Forelimb muscle (tissue), 1 donor: Measurements from ENCODE around the gene TNFRSF8. TPM values are rescaled to one million over a fixed set of nuclear protein-coding genes. Genes with fewer than 3 reads are reported as not detected.
"Not testable (repeated sequence)": the region's sequence is repeated elsewhere in the genome, so short reads cannot be mapped to it uniquely, and the experiment has no call there.

Experiments
- DNase-seq: peaks from one replicate; pipeline ENCODE4 v3.0.0-alpha.2; 2013; ENCODE audit warnings: low read depth
- polyA plus RNA-seq: library from polyadenylated mRNA; unstranded; fragments of 120-200 nt; gene quantifications from one replicate; pipeline ENCODE4 v1.2.1, GENCODE V29; 2013; ENCODE audit not compliant: insufficient read length

TNFRSF8 gene
- polyA plus RNA-seq, 1 donor: 0.22 TPM

- DNase-seq: no peak
Measured at GRCh38 chr1:12083766-12084165, 20.7 kb downstream of the TNFRSF8 start.

- no peak for DNase-seq
Measured at GRCh38 chr1:12085643-12086260, 22.6 kb downstream of the TNFRSF8 start.

- DNase-seq: no peak
Measured at GRCh38 chr1:12087797-12088314, 24.8 kb downstream of the TNFRSF8 start.

GRCh38 chr1:12088607-12089006 is 25.5 kb downstream of the TNFRSF8 start:
- no peak for DNase-seq

GRCh38 chr1:12090326-12090725 is 27.2 kb downstream of the TNFRSF8 start:
- DNase-seq: no peak

- DNase-seq: no peak
Measured at GRCh38 chr1:12091191-12091590, 28.1 kb downstream of the TNFRSF8 start.

- no peak for DNase-seq
Measured at GRCh38 chr1:12094180-12094579, 31.1 kb downstream of the TNFRSF8 start.

- no peak for DNase-seq
Measured at GRCh38 chr1:12095452-12096263, 32.6 kb downstream of the TNFRSF8 start.

- DNase-seq: no peak
Measured at GRCh38 chr1:12096615-12097014, 33.5 kb downstream of the TNFRSF8 start.

GRCh38 chr1:12097321-12097720 is 34.2 kb downstream of the TNFRSF8 start:
- DNase-seq: no peak

GRCh38 chr1:12098786-12099185 is 35.7 kb downstream of the TNFRSF8 start:
- DNase-seq: no peak

GRCh38 chr1:12099610-12100009 is 36.5 kb downstream of the TNFRSF8 start:
- DNase-seq: no peak

- DNase-seq: no peak
Measured at GRCh38 chr1:12100071-12100470, 37.0 kb downstream of the TNFRSF8 start.

- DNase-seq: not testable (repeated sequence)
Measured at GRCh38 chr1:12101120-12101519, 38.0 kb downstream of the TNFRSF8 start.

- no peak for DNase-seq
Measured at GRCh38 chr1:12102066-12102465, 39.0 kb downstream of the TNFRSF8 start.

GRCh38 chr1:12104417-12104816 is 41.3 kb downstream of the TNFRSF8 start:
- DNase-seq: no peak

GRCh38 chr1:12106153-12106552 is 43.0 kb downstream of the TNFRSF8 start:
- no peak for DNase-seq

- DNase-seq: not testable (repeated sequence)
Measured at GRCh38 chr1:12106861-12107260, 43.8 kb downstream of the TNFRSF8 start.

- DNase-seq: no peak
Measured at GRCh38 chr1:12107718-12108117, 44.6 kb downstream of the TNFRSF8 start.

GRCh38 chr1:12109901-12110300 is 46.8 kb downstream of the TNFRSF8 start:
- DNase-seq: no peak

- no peak for DNase-seq
Measured at GRCh38 chr1:12111741-12112140, 48.6 kb downstream of the TNFRSF8 start.

GRCh38 chr1:12112711-12113161 is 49.6 kb downstream of the TNFRSF8 start:
- no peak for DNase-seq
